Measurements from ENCODE around the gene ITGA11.

The ITGA11 gene

DNA sequence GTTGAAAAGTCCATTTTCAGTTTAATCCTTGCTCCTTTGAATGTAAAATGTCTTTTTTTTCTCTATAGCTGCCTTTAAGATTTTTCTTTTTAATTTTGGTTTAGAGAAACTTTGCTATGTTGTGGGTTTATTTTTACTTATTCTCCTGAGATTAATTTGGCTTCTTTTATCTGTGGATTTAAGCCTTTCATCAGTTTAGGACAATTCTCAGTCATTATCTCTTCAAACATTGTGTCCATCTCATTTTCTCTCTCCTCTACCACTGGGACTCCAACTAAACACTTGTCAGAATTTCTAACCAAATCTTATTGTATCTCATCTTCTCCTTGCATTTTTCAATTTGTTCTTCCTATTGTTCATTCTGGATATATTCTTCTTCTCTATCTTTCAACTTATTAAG lies 12.4 kb upstream of the ITGA11 start:
- no peak for DNase-seq

DNA sequence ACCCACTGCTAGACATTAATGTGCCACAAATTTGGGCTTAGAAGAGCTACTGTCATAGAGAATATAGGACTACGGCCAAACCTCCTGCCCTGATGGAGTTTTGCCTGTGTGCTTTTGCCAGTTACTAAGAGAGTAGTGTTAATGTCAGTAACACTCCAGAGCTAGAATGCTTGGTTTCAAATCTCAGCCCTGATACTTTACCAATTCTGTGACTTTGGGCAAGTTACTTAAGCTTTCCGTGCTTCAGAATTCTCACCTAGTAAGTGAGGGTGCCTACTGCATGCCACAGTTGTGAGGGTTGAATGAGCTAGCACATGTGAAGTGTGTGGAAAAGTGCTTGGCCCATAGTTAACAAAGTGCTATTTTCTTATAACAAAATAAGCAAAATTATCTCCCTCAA lies 10.9 kb upstream of the ITGA11 start:
- no peak for DNase-seq

DNA sequence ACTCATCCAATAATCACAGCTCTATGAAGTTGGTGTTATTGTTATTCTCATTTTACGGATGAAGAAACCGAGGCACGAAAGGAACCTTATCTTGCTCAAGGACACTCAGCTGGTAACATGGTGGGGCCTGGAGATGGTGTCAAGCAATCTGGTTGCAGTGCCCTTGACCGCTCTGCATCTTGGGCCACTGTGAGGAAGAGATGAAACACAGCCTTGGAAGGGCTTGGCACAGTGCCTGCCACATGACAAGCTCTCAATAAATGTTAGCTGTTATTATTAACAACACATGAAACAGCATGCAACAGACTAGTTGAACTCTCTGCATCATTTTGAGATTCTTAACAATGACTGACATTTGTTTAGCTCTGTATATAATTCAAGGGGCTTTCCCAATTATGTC lies 10.1 kb upstream of the ITGA11 start:
- no peak for DNase-seq

DNA sequence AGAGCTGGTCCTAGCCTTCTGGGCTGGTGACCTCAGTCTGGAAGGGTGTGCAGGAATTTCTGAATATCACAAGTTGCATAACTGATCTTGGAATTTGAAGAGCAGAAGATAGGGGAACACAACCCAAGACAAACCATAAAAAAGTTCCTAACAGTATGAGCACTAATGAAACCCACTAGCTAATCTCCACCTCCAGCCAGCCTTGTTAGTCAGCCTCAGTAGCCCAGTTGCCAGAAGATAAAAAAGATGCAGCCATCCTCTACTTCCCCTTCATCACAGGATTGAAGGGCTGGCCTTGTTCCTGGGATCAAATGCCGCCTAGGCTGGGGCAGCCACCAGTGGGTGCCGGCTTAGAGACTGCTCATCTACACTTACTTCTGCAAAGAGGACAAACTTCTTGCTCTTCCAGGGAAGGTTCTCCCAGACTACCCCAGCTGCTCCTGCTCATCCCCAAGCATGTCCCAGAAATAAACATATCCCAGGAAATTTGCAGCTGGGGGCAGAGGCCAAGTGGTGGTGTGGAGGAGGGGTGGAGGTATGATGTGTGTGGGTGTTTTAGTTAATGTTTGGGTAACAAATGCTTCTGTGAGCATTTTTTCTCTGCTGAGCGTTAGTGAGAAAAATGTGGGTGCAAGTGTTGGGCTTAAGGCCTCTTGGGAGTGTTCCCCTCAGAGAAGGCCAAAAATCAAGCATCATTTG lies 9.2 kb upstream of the ITGA11 start:
- no peak for DNase-seq

DNA sequence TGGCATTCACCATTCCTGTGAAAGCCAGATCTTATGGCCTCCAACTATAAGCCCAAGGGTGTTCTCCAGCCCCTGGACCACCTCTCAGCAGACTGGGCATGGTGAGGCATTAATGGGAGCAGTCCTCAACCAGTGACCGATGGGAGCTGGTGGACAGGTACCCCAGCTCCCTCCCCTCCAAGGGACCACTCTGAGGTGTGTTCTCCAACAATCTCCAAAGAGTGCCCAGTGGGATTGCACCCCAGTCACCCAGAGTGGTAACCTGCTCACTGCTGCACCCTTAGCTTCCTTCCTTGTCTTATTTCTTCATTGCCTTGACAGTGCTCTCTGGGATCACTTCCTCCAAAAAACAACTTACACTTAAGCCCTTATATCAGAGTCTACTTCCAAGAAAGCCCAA lies 8.2 kb upstream of the ITGA11 start:
- DNase-seq, result no peak

DNA sequence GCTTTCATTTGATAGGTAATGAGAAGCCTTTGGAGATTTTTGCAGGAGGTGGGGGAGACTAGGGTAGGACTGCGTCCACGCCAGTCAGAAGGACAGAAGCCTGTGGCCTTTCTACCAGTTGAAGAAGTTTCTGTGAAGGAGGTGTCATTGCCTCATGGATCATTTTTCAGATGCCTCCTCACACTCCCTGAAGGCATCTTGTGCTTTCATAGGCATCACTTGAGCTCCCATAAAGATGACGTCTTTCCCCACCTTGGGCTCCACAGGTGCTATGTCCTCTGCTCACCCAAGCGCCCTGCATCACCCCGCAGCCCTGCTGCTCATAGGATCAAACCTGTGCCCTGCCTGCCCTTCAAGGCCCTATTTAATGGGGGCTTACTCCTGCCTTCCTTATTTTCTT lies 7.5 kb upstream of the ITGA11 start:
- no peak for DNase-seq

DNA sequence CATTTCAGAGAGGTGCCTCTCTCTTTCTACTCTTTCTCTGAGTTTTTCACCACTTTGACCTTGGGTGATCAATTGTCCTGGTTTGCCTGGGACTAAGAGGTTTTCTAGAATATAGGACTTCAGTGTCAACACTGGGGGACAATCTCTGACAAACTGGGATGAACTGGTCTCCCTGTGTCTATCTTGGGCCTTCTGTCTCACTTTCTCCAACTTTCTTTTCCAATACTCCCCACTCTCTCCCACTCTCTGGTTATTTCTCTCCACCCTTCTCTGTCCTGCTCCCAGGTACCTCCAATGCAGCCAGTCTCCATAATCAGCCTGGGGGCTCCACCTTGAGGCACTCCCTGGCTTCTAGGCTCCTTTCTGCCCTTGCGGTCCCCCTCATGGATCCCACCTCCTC lies 4.7 kb upstream of the ITGA11 start:
- no peak for DNase-seq

DNA sequence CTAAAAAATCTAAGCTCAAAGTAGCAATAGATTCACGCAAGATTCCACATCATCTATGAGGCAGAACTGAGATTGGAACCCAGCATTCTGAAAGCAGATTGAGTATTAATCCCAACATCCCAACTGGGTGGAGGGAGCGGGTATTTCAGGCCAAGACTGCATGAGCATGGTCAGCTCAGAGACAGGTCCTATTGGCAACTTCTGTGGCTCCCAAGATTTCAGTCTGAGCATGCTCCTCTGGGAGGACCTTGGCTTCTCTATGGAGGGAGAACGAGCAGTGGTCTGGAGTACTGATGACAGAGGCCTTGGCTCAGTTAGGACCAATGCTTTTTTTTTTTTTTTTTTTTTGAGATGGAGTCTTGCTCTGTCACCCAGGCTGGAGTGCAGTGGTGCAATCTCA lies 4.0 kb upstream of the ITGA11 start:
- no peak for DNase-seq

DNA sequence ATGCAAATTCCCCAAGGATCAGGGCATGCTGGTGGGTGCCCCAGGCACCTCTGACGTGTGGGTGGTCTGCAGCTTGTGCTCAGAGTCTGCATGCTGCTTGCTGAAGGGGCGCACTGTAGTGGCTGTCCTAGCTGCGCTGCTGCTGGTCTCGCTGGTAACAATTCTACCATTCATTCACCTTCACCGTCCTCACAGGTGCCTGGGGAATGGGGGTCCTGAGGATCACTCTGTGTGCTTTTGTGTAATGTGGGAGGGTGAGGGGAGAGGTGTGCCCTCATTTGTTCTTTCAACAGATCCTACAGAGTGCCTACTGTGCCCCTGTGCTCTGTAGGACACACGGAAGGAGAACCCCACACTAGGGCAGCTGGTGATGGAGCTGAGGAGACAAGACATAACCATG lies 2.1 kb upstream of the ITGA11 start:
- DNase-seq, result no peak

DNA sequence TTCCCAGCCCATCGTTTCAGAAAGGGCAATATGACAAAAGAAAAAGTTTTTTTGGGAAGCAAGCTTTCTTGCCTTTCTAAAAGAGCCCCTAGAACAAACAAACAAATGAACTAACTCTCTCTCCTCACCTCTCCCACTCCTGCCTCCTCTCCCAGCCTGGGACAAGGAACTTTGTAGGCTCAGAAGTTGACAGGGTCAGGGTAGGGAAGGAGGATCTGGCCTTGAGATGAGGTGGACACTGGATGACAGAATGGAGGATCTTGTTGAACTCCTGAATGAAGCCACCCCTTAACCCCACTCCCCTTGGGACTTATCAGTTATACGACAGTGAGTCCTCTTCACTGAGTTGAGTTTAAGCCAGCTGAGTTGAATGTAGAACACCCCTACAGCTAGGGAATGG lies 1.6 kb upstream of the ITGA11 start:
- DNase-seq, result no peak

DNA sequence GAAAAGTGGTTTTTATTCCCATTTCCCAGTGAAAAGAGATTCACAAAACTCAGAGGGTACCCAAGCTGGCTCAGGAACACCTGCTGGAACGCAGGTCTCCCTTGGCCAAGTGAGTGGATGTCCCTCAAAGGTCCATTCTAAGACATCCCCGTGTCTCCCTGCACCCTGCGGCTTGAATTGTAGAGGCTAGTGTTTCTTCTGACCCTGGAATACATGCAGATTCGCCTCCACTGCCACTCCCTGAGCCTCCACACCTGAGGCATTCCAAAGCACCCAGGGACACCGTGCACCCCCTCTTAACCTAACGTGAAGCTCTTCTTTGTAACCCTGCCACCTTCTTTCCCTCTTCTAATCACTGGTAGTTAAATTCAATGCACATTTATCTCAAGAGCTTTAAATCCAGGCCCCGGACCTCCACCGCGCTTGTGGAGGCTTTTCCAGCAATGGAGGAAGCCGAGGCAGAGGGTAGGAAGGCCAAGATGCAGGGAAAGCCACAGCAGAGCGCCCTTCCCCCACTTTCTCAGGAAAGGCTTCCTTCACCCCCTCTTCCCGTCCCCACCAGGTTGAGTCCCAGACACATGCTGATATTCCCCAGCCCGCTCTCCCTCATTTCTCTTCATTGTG lies 590 bp upstream of the ITGA11 start:
- no peak for DNase-seq

DNA sequence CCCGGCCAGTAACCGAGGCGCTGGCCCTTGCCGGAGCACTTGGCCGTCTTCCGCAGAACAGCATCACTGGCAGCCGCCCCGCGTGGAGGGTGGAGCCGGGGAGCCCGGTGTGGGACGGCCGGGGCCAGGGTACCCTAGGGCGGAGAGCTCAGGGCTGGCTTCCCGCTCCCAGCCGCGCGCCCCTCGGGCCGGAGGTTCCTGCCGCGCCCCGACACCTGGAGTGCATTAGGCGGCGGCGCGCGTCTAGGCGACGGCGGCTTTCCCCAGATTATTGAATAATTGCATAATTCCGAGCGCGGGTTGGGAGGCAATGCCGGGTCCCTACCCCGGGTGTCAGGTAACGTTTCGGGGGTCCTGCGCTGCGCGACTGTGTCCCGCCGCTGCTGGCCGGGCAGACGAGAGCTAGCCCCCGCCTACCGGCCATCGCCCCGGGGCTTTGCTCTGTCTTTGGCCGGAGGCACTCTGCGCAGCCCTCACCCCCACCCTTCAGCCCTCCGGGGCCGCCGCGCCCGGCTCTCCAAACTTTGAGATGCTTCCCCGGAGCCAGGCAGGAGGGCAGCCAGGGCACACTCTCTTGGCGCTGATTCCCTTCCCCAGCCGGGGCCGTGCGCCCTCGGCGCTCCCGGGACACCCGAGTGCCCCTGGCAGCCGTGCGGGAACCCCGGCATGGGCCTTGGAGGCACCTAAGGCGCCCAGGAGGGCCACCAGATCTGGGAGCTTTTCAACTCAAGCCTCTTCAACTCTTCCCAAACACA lies 749 bp downstream of the ITGA11 start:
- no peak for DNase-seq

DNA sequence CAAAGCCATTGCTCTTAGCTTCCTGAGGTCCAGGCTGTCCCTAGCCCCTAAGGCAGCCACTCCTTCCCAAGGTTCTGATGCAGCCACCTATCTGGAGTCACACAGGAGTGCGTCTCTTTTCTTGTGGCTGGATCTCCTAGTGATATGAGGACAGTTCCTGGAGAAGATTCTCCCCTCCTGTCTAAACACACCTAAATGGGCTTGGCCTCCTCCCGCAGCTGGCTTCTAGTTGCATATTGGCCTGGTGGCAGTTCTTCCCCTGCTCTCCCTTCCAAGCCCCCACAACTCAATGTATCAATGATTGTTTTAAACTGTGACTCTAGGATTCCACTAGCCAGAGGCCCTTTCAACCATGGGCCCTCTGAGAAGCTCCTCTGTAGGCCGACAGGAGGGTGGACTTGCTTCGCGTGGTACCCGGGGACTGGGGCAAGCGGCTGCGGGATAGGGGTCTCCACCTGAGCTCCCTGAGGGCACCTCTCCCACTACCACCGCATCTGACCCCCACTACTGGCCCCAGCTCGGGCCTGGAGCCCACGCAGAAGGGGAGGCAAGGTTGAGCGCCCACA lies 1.4 kb downstream of the ITGA11 start:
- DNase-seq, result no peak

DNA sequence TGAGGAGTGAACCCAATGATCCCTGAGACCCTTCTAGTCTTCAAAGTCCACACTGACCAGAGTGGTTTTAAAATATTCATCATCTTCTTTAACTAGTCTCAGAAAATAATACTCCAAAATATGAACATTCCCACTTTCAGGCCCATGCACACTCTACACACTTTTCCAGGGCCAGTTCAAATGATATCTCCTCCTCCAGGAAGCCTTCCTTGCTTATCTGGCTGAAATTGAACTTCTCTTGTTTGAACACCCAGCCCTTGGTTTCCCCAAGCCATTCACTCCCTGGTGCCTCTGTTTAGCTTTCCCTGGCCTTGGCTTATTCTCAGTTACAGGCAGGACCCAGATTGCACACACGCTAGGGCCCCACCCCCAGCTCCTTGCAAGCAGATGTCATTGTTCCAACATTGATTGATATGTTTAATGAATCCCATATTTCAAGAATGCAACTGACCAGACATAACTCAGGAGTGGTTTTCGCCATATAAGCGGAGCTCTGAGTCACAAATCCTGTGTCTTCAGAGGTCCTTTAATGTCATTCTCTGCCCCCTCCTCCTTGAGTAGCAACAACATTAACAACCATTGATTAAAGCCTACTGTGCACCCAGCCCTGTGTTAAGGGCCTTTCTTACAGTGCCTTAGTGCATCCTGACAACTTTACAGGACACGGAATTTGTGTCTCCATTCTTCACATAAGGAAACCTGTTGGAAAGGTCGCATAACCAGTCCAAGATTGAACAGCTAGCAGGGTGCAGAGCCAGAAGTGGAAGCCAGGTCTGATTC lies 2.1 kb downstream of the ITGA11 start:
- no peak for DNase-seq

DNA sequence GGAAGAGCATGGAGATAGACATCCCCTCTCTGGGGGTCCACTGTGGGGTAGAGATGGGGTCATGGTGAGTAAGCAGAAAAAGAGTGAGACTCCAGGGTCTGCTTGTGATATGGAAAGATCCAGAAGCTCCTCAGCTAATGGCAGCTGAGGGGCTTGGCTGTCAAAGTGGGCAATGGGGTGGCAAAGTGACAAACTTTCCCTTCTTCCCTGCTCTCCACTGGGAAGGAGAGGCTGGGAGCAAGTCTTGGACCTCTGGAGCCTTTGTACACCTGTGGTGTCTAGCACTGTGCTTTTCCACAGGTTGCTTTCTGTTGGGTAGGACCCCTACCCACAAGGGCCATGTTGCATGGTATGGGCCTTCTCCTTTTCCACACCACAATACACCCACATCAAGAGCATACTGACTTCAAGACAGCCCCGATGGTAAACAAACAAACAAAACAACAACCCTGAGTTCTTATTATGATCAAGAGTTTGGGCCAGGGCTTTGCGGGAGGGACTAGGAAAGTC lies 3.5 kb downstream of the ITGA11 start:
- DNase-seq, result no peak

DNA sequence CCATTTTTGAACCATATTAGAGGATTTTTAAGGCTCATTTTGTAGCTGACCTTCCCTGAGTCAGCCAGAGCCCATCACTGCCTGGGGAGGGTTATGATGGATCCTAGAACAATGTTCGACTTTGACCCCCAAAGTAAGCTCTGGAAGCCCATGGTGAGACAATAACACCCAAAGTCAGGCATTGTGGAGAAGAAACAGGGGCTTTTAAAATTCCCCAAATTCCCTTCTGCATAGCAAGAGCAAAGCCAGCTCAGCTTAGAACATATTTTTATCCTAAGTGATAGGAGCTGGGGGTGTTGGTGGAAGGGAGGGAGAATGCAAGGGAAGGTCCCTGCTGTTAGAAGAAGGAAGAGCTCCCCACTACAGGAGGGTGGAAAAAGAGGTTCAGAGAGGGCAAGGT lies 4.0 kb downstream of the ITGA11 start:
- DNase-seq, result no peak

DNA sequence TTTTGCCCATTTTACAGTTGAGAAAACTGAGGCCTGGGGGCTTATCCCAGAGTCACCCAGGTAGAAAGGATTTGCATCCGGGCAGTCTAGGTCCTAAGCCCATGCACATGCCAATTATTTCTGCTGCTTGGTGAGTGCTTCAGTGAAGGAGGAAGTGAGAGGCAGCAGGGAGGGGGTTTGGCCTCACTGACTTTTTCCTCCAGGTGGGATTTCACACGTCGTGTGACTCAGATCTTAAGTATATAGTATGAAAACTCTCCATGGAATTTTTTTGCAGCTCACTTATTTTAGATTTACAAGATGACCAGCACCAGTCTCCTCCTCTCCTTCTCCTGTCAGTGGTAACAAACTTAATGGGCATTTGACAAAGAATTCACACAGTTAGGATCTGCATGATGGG lies 4.6 kb downstream of the ITGA11 start:
- DNase-seq, result no peak

DNA sequence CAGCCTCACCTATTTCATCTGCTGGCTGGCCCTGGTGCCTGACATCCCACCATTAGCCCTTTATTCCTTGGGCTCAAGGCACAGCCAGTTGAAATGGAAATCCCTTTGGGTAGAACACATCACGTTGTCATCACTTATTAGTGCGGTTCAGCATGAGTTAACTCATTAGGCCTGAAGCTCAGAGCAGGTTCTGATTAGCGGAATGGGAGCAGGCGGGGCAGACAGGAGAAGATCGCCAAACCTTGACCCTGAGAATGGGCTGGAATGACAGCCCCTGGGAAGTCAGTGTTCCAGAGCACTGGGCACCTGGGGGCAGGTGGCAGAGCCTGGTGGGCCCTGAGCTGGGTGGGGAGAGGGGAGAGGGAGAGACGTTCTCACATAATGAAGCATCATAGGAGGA lies 5.8 kb downstream of the ITGA11 start:
- DNase-seq, result no peak

DNA sequence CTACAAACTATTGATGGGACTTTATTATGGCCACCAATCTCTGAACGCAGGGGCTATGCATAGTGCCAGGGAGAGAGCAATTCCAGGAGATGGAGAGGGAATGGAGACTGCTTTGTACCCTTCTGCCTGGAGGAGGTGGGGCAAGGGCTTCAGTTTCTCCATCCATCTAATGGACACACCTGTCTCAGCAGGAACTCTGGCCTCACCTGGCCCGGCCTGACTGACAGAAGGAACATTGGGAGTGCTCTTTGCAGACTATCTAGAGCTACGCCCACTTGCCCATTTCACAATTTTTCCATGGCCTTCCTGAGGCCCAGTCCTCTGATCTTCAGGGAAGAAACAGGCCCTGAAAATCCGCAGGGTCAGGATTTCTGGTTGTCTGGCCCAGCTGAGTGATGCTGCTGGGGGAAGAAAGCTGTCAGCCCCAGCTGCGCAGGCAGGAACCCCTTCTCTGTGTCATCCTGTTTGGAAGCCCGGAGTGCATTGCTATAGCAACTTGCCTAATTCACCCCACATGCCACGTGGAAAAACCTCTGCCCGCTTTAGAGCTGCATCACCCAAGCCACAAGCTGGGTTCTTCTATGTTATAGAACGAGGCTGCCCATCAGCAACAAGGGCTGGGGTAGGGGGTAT lies 6.4 kb downstream of the ITGA11 start:
- DNase-seq, result no peak

DNA sequence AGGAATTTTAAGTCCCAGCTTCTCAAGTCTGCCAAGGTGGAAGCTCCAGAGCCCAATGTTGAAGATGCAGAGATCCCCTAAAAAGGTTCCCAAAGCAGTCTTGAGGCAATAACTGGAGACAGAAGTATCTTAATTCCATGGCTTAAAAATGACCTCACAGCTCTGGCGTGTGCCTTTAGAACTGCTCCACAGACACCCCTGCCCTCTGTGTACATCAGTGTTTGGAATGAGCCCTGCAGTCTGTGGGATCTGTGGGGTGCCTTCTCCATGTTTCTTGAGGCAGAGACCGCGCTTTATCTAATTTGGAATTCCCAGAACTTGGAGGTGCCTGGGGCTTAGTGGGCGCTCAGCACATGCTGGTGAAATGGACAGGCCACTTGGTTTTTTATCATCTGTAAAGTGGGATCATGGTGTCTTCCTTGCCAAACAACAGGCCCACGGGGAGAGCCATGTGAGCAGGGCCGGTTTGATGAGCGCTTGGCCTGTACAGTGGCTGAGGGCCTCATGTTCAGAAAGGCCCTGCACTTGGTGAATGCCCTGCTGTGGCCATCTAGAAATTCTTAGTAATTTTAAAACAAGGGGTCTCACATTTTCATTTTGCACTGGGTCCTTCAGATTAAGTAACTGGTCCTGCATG lies 7.1 kb downstream of the ITGA11 start:
- no peak for DNase-seq

DNA sequence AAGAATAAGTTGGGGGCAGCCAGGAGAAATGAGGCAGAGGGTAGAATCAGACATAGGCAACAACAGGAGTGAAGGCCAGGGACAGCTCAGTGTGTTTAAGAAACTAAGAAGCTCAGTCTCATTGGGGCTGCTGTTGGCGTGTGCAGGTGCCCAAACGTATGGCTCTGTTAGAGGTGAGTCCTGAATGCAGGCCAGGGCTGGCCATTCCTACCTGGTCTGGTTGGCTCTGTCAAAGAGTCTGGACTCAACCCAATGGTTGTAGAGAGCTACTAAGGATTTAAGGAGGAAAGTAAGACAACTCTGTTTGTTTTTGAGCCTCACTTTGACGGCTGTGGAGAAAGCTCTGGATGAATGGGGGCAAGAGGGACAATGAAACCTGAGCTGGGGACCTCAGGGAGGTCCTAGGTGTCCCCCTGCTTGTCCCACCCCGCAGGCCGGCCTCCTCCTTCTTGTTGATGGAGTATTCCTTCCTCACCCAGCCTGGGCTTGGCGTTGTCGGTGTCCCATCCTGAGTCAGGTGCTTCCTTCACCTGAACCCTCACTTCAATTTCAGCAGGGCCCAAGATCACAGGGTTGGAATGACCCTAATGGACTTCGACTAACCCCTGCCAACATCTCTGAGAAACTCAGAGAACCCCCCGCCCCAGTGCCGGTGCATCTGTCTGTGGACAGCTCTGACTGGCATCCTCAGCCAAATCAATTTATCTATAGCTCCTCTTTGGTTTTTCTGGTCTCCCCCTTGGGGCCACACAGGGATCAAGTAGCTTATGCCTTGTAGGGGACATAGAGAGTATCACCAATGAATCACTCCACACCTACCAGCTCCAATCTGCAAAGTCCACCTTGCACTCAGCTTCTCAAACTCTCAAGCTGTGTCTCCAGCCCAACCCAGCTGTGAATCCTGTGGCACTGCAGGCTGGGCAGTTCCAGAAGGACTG lies 8.3 kb downstream of the ITGA11 start:
- no peak for DNase-seq

All from CD4-positive, alpha-beta T cell treated with Interleukin-6 for 4 hours (primary cell).